ENCODE measurements around the gene C2CD4A. TPM values are rescaled to one million over a fixed set of nuclear protein-coding genes. Genes with fewer than 3 reads are reported as not detected.

Gene C2CD4A
- total and polyA plus RNA-seq, 2 of the 4 experiments (the other 2 are of a cell fraction), result not detected

DNA sequence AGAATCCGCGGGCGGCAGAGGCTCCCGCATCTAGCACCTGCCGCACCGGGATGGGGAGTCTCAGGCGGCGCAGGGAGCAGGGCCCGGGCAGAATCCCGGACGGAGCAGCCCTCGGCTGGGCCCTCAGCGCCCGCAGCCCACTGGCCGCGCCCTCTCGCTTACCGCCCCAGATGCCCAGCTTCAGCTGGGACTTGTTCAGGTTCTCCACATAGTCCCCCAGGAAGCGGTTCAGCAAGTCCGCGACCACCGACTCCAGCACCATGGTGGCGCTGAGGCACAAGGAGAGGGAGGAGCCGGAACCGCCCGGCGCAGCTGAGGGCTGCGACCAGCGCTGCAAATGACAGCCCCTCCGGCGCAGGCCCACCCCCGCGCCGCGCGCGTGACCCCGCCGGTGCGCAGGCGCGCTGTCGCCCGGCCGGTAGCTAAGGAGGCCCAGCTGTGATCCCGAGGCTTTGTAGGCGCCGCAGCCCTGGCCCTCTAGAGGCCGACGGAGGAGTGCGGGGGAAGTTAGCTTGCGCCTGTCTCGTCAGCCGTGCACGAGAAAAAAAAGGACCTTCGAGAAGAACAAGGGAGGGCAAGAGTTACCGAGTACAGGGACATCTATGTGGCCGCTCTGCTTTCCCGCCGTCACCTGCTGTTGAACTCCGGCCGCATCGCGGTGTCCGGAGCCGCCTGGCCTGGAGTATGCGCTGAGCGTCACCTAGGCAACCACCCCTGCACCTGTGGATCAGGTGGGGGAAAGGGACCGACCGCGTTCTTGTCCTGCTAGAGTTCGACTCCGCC, 6.5 kb upstream of the C2CD4A start, which contains the start of gene VPS13C (continued):
- TF ChIP-seq, protein P1, sequence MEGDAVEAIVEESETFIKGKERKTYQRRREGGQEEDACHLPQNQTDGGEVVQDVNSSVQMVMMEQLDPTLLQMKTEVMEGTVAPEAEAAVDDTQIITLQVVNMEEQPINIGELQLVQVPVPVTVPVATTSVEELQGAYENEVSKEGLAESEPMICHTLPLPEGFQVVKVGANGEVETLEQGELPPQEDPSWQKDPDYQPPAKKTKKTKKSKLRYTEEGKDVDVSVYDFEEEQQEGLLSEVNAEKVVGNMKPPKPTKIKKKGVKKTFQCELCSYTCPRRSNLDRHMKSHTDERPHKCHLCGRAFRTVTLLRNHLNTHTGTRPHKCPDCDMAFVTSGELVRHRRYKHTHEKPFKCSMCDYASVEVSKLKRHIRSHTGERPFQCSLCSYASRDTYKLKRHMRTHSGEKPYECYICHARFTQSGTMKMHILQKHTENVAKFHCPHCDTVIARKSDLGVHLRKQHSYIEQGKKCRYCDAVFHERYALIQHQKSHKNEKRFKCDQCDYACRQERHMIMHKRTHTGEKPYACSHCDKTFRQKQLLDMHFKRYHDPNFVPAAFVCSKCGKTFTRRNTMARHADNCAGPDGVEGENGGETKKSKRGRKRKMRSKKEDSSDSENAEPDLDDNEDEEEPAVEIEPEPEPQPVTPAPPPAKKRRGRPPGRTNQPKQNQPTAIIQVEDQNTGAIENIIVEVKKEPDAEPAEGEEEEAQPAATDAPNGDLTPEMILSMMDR (conservative IDR thresholded peaks at IDR 0.05; ENCODE audit: low read depth, low read length), result peak; percentile 84

DNA sequence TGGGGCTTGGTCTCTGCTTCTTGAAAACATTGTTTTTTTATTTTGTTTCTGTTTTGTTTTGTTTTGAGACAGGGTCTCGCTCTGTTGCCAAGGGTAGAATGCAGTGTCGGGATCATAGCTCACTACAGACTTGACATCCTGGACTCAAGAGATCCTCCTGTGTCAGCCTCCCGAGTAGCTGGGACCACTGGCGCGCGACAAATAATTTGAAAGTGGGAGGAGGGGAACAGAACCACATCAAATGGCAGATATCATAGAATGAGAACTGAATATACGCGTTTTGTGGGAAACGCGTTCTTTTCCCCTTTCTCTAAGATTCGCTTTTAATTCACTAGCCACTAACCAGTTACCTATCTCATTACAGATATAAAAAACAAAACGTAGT, 5.9 kb upstream of the C2CD4A start:
- H4K91ac ChIP-seq (ENCODE audit: insufficient read depth, low read depth, low read length), result no peak overlapping the region
- no peaks in the 10 kb centered on the region for H3K4me1 ChIP-seq (ENCODE audit: control insufficient read depth, insufficient read depth, low read length)
- peaks cover 16% of the 10 kb centered on the region for H3K27me3 ChIP-seq (ENCODE audit: control insufficient read depth, insufficient read depth, low read length)
- no peak overlapping the region for H2BK5ac ChIP-seq (ENCODE audit: low read depth, low read length, poor library complexity, severe bottlenecking)
- peak overlapping the region in 1 of 2 experiments; percentile 72; a peak in 1 of 4 replicates for H4K8ac ChIP-seq (ENCODE audit: low read depth in 2 of 2, low read length in 2 of 2)
- intact Hi-C loops (cut with micrococcal nuclease) (loop anchor here (10.0 kb wide), 1 partner anchor 194 kb away; no protein-coding TSS in a partner anchor), dilution Hi-C loops (cut with HindIII; ENCODE audit: low sequenced_read_pairs, unreplicated experiment) (no loop called here), in situ Hi-C loops (cut with MboI; ENCODE audit: low sequenced_read_pairs) (no loop called here)
- DNase-seq (no peak), ATAC-seq (ENCODE audit: low read depth) (no peak)
- BruUV-seq (replicated peaks), result no TSS peak
- H3K18ac ChIP-seq (ENCODE audit: low read depth, low read length), result no peak overlapping the region
- no peak overlapping the region for H2AK5ac ChIP-seq (ENCODE audit: low read depth, low read length)
- peak overlapping the region; percentile 88 for H3K4me3 ChIP-seq (ENCODE audit: insufficient read depth, low read depth, low read length)
- H3K36me3 ChIP-seq (ENCODE audit: control insufficient read depth, insufficient read depth, low read length), result no peaks in the 10 kb centered on the region
- H3K79me1 ChIP-seq (ENCODE audit: low read depth in 1 of 2, low read length in 2 of 2), result peaks cover 6 to 22% of the 10 kb centered on the region in 2 experiments; a peak in 2 of 4 replicates
- no peaks in the 10 kb centered on the region; the same call in 1 of the 2 replicates for H3K9me1 ChIP-seq (ENCODE audit: insufficient read depth, low read length)
- H3K27ac ChIP-seq (ENCODE audit: insufficient read depth, low read length), result no peak overlapping the region
- peak overlapping the region; percentile 32; the same call in 1 of the 2 replicates for H3K9ac ChIP-seq (ENCODE audit: low read depth, low read length)
- peak overlapping the region; percentile 19; the same call in 1 of the 2 replicates for H4K5ac ChIP-seq (ENCODE audit: low read depth, low read length)
- H3K14ac ChIP-seq (replicated peaks; ENCODE audit: low read depth, low read length), result peak overlapping the region; percentile 31; the same call in 1 of the 2 replicates
- H3K23ac ChIP-seq (ENCODE audit: low read depth, low read length), result 0 out of 2 replicates have a peak overlapping the region, but pooled peaks have one; percentile 29
- no CpG with 5 or more reads among the region's 12 CpGs for WGBS, 2 experiments (ENCODE audit: extremely low coverage in 2 of 2, insufficient read length in 1 of 2)
- peak overlapping the region; percentile 76 for H2AK9ac ChIP-seq (replicated peaks; ENCODE audit: low read depth, low read length, poor library complexity)
- no peak overlapping the region for H2BK15ac ChIP-seq (ENCODE audit: low read depth, low read length)
- peak overlapping the region; percentile 68 for H3K4me2 ChIP-seq (ENCODE audit: low read depth, low read length)
- H3K9me3 ChIP-seq (ENCODE audit: control insufficient read depth, insufficient read depth, low read length), result no peaks in the 10 kb centered on the region
- H2BK20ac ChIP-seq (ENCODE audit: low read depth, low read length), result no peak overlapping the region
- ChIA-PET CTCF (interaction anchor here (0.6 to 1.8 kb wide), 11 partner anchors 9 to 156 kb away, joined by 3 to 8 read pairs (median 4); no protein-coding TSS in a partner anchor), POLR2A (ENCODE audit: unreplicated experiment) (no interaction called here)
- H2BK120ac ChIP-seq (ENCODE audit: low read depth, low read length), result no peak overlapping the region
- no peak overlapping the region for H3K4ac ChIP-seq (ENCODE audit: low read depth, low read length)
- no peaks in the 10 kb centered on the region for H4K20me1 ChIP-seq (ENCODE audit: insufficient read depth, low read length)
- no peak overlapping the region for H3K56ac ChIP-seq (ENCODE audit: extremely low read depth, insufficient read depth, low read length)
- peak overlapping the region; percentile 100 for H2AFZ ChIP-seq (replicated peaks; ENCODE audit: low read length, poor library complexity)
- no peak for TF ChIP-seq CHD1 (IDR thresholded peaks at IDR 0.05; ENCODE audit: low read depth, low read length)
- TF ChIP-seq MAFK (IDR thresholded peaks at IDR 0.05; ENCODE audit: low read depth, low read length), result no peak
- TF ChIP-seq, protein P1 (conservative IDR thresholded peaks at IDR 0.05; ENCODE audit: low read depth, low read length), result no peak
- no peak for TF ChIP-seq BHLHE40 (IDR thresholded peaks at IDR 0.05; ENCODE audit: low read depth, low read length)
- no peak for TF ChIP-seq POLR2A (IDR thresholded peaks at IDR 0.05; ENCODE audit: low read depth, low read length)
- TF ChIP-seq RCOR1 (IDR thresholded peaks at IDR 0.05; ENCODE audit: insufficient replicate concordance, low read length), result no peak
- TF ChIP-seq CEBPB (IDR thresholded peaks at IDR 0.05; ENCODE audit: low read depth, low read length), result no peak
- TF ChIP-seq, protein P2, sequence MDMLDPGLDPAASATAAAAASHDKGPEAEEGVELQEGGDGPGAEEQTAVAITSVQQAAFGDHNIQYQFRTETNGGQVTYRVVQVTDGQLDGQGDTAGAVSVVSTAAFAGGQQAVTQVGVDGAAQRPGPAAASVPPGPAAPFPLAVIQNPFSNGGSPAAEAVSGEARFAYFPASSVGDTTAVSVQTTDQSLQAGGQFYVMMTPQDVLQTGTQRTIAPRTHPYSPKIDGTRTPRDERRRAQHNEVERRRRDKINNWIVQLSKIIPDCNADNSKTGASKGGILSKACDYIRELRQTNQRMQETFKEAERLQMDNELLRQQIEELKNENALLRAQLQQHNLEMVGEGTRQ (IDR thresholded peaks at IDR 0.05; ENCODE audit: low read depth, low read length), result no peak
- no peak for TF ChIP-seq RFX5 (IDR thresholded peaks at IDR 0.05; ENCODE audit: low read depth, low read length)
- no peak for TF ChIP-seq MAZ (IDR thresholded peaks at IDR 0.05; ENCODE audit: borderline replicate concordance, low read depth, low read length)

All from IMR-90 (cell line).